ENCODE results near the gene ACSS2. TPM values are rescaled to one million over a fixed set of nuclear protein-coding genes. Genes with fewer than 3 reads are reported as not detected.

Gene ACSS2
- total and polyA plus RNA-seq, 2 of the 8 experiments (the other 6 are each of a cell fraction or from before 2014, with no cell fraction given) = 17.7 to 24.2 TPM

GRCh38 chr20:34886122-34886521 is 9.7 kb downstream of the ACSS2 start:
- Histone ChIP-seq H3K4me2 (ENCODE audit: insufficient read depth in 1 of 2, low read depth in 2 of 2, low read length in 2 of 2) (no peak overlapping the region), H3K79me1 (ENCODE audit: low read depth, low read length) (no peaks in the 10 kb centered on the region), H3K23ac (ENCODE audit: insufficient read length) (no peak overlapping the region), H3K56ac (replicated peaks; ENCODE audit: insufficient read length, low read depth, low read length) (no peak overlapping the region), H2AFZ (ENCODE audit: low read length) (no peak overlapping the region), H2AK5ac (ENCODE audit: low read depth, low read length) (no peak overlapping the region), H2BK12ac (ENCODE audit: low read depth, low read length) (no peak overlapping the region), H3K79me2 (ENCODE audit: control insufficient read depth in 1 of 2, insufficient read depth in 2 of 2, low read length in 2 of 2) (no peaks in the 10 kb centered on the region), H3K27me3 (replicated peaks in 1 of 4; ENCODE audit: control insufficient read depth in 3 of 4, extremely low read depth in 1 of 4, insufficient read depth in 3 of 4, low read length in 3 of 4) (no peaks in the 10 kb centered on the region), H3K9ac (replicated peaks in 1 of 4; ENCODE audit: extremely low read depth in 1 of 4, low read depth in 3 of 4, low read length in 3 of 4) (no peak overlapping the region), H3K4me3 (ENCODE audit: extremely low read depth in 1 of 4, insufficient read depth in 2 of 4, low read depth in 3 of 4, low read length in 4 of 4) (no peak overlapping the region), H4K8ac (ENCODE audit: extremely low read depth, insufficient read depth, low read length) (no peak overlapping the region), H2BK15ac (ENCODE audit: low read length) (no peak overlapping the region), H3K27ac (ENCODE audit: low read depth, low read length) (no peak overlapping the region), H4K5ac (ENCODE audit: insufficient read length, low read depth, low read length) (no peak overlapping the region), H2BK120ac (replicated peaks; ENCODE audit: low read depth, low read length) (no peak overlapping the region), H4K20me1 (replicated peaks in 1 of 2; ENCODE audit: control insufficient read depth in 1 of 2, insufficient read depth in 2 of 2, low read length in 2 of 2) (no peaks in the 10 kb centered on the region), H3K23me2 (ENCODE audit: low read depth, low read length) (no peaks in the 10 kb centered on the region), H3K36me3 (ENCODE audit: control insufficient read depth in 2 of 4, insufficient read depth in 4 of 4, low read length in 3 of 4) (no peaks in the 10 kb centered on the region; a peak in 3 of 8 replicates), H2BK20ac (ENCODE audit: low read length) (no peak overlapping the region), H3K4me1 (replicated peaks in 1 of 4; ENCODE audit: control insufficient read depth in 3 of 4, insufficient read depth in 4 of 4, low read length in 3 of 4) (no peaks in the 10 kb centered on the region), H4K91ac (replicated peaks; ENCODE audit: insufficient read length, low read length) (no peak overlapping the region), H3K14ac (ENCODE audit: insufficient read length) (no peak overlapping the region), H3K18ac (ENCODE audit: extremely low read depth, low read length) (no peak overlapping the region), H3K9me3 (ENCODE audit: insufficient read depth in 2 of 2, low read depth in 1 of 2, low read length in 1 of 2) (no peaks in the 10 kb centered on the region), H3K4ac (replicated peaks; ENCODE audit: insufficient read length, low read depth, low read length) (no peak overlapping the region), H2BK5ac (ENCODE audit: low read depth, low read length) (no peak overlapping the region)
- FAIRE-seq = no peak
- 89% methylated on average over 3 of the region's 3 CpGs; no CpG with 5 or more reads in 1 of the 2 experiments for WGBS, 2 experiments (ENCODE audit: extremely low coverage in 1 of 2, insufficient coverage in 1 of 2, insufficient read length in 1 of 2, insufficient replicate concordance in 2 of 2, low coverage in 1 of 2, low lambda C conversion rate in 2 of 2, missing lambda C conversion rate in 1 of 2)
- DNase-seq (ENCODE audit: low read depth in 1 of 2, low spot score in 2 of 2) = no peak
- TF ChIP-seq SIRT6 (IDR thresholded peaks at IDR 0.05; ENCODE audit: low read length) = no peak
- no peak for TF ChIP-seq RXRA (IDR thresholded peaks at IDR 0.05; ENCODE audit: insufficient read depth, low read depth, low read length)
- TF ChIP-seq POLR2AphosphoS5 (IDR thresholded peaks at IDR 0.05; ENCODE audit: low read depth, low read length) = no peak
- TF ChIP-seq PHF8 (conservative IDR thresholded peaks at IDR 0.05; ENCODE audit: low read depth, low read length) = no peak
- no peak for TF ChIP-seq TEAD4 (IDR thresholded peaks at IDR 0.05; ENCODE audit: low read depth, low read length)
- TF ChIP-seq JUND (IDR thresholded peaks at IDR 0.05; ENCODE audit: low read length) = no peak
- ChIA-PET CTCF (ENCODE audit: partially characterized antibody) (interaction anchor here (0.6 kb wide), 1 partner anchor 125 kb away, joined by 3 read pairs; no protein-coding TSS in a partner anchor), POLR2A (ENCODE audit: partially characterized antibody) (interaction anchor here (0.6 kb wide), 1 partner anchor 377 kb away, joined by 3 read pairs; no protein-coding TSS in a partner anchor)
